Mesothelial cell of epicardium (in vitro differentiated cells): ENCODE measurements around the gene OBSCN. TPM values are rescaled to one million over a fixed set of nuclear protein-coding genes. Genes with fewer than 3 reads are reported as not detected.

Experiments used
- DNase-seq, 2 experiments: peaks; one replicate each; pipeline ENCODE4 v3.0.0; 2021; ENCODE audit warnings: low spot score in 2 of 2; ENCODE audit not compliant: unreplicated experiment in 2 of 2
- H3K27ac Mint-ChIP-seq: 2 replicates; pipeline ENCODE4 v1.8.0; 2021; ENCODE audit warnings: mixed read lengths
- H3K27me3 Mint-ChIP-seq: 2 replicates; pipeline ENCODE4 v1.8.0; 2021; ENCODE audit warnings: low read depth, mixed read lengths
- H3K36me3 Mint-ChIP-seq: 2 replicates; pipeline ENCODE4 v1.8.0; 2021; ENCODE audit warnings: mixed read lengths
- H3K4me1 Mint-ChIP-seq: 2 replicates; pipeline ENCODE4 v1.8.0; 2021; ENCODE audit warnings: mixed read lengths
- H3K4me3 Mint-ChIP-seq: 2 replicates; pipeline ENCODE4 v1.8.0; 2021; ENCODE audit warnings: mild to moderate bottlenecking, moderate library complexity, mixed read lengths
- H3K9me3 Mint-ChIP-seq: 2 replicates; pipeline ENCODE4 v1.8.0; 2021; ENCODE audit warnings: mixed read lengths
- total RNA-seq: library from RNA; stranded (reverse); gene quantifications from 3 replicates; pipeline ENCODE4 v1.2.1, GENCODE V29; 2021
- TF ChIP-seq, protein P1 (sequence below): fragments of 200-600 bp; sonication (generic); IDR thresholded peaks from one replicate; pipeline ENCODE4 v1.5.0; 2021; ENCODE audit warnings: antibody characterized with exemption; ENCODE audit not compliant: unreplicated experiment

The OBSCN gene
- total RNA-seq, 1 donor from 2014 or later = 113 TPM

- H3K4me3 Mint-ChIP-seq = no peak overlapping the region
- H3K9me3 Mint-ChIP-seq = no peaks in the 10 kb centered on the region
- H3K4me1 Mint-ChIP-seq = peaks cover 19% of the 10 kb centered on the region
- TF ChIP-seq, protein P1, sequence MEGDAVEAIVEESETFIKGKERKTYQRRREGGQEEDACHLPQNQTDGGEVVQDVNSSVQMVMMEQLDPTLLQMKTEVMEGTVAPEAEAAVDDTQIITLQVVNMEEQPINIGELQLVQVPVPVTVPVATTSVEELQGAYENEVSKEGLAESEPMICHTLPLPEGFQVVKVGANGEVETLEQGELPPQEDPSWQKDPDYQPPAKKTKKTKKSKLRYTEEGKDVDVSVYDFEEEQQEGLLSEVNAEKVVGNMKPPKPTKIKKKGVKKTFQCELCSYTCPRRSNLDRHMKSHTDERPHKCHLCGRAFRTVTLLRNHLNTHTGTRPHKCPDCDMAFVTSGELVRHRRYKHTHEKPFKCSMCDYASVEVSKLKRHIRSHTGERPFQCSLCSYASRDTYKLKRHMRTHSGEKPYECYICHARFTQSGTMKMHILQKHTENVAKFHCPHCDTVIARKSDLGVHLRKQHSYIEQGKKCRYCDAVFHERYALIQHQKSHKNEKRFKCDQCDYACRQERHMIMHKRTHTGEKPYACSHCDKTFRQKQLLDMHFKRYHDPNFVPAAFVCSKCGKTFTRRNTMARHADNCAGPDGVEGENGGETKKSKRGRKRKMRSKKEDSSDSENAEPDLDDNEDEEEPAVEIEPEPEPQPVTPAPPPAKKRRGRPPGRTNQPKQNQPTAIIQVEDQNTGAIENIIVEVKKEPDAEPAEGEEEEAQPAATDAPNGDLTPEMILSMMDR = no peak
- peaks cover 13% of the 10 kb centered on the region for H3K36me3 Mint-ChIP-seq
- no peak overlapping the region for H3K27ac Mint-ChIP-seq
- H3K27me3 Mint-ChIP-seq = no peaks in the 10 kb centered on the region
- DNase-seq = no peak
Observed at GRCh38 chr1:228400692-228401454, 193.0 kb downstream of the OBSCN start.

GRCh38 chr1:228401782-228402640, 194.2 kb downstream of the OBSCN start:
- Mint-ChIP-seq H3K27me3 (no peaks in the 10 kb centered on the region), H3K36me3 (peaks cover 8% of the 10 kb centered on the region), H3K9me3 (no peaks in the 10 kb centered on the region), H3K4me1 (peaks cover 19% of the 10 kb centered on the region), H3K4me3 (no peak overlapping the region), H3K27ac (no peak overlapping the region)
- TF ChIP-seq, protein P1 = no peak
- DNase-seq = no peak

DNA sequence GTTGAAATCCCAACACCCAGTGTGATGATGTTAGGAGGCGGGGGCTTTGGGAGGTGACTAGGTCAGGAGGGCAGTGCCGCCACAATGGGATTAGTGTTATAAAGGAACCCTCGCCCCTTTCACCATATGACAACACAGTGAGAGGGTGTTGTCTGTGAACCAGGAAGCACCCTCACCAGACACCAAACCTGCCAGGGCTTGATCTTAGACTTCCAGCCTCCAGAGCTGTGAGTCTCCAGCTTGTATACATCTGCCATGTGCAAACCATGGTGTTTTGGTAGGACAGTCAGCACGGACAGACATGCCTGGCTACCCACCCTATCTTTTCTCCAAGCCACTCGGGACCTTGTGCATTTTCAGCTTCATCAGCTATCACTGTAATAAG, 194.8 kb downstream of the OBSCN start:
- Mint-ChIP-seq H3K36me3 (peaks cover 6% of the 10 kb centered on the region), H3K4me3 (no peak overlapping the region), H3K27me3 (no peaks in the 10 kb centered on the region), H3K4me1 (peaks cover 23% of the 10 kb centered on the region), H3K9me3 (no peaks in the 10 kb centered on the region), H3K27ac (no peak overlapping the region)
- TF ChIP-seq, protein P1 = no peak
- no peak for DNase-seq

- DNase-seq = no peak
- Mint-ChIP-seq H3K4me1 (peaks cover 26% of the 10 kb centered on the region), H3K36me3 (peaks cover 5% of the 10 kb centered on the region), H3K27me3 (no peaks in the 10 kb centered on the region), H3K4me3 (no peak overlapping the region), H3K9me3 (no peaks in the 10 kb centered on the region), H3K27ac (no peak overlapping the region)
- TF ChIP-seq, protein P1 = no peak
Observed at GRCh38 chr1:228403231-228403631, 195.4 kb downstream of the OBSCN start.

- DNase-seq = no peak
- Mint-ChIP-seq H3K36me3 (peaks cover 5% of the 10 kb centered on the region), H3K9me3 (no peaks in the 10 kb centered on the region), H3K27me3 (no peaks in the 10 kb centered on the region), H3K4me3 (peak overlapping the region; percentile 90), H3K27ac (no peak overlapping the region), H3K4me1 (peaks cover 31% of the 10 kb centered on the region)
- TF ChIP-seq, protein P1 = no peak
Observed at GRCh38 chr1:228404107-228404720, 196.4 kb downstream of the OBSCN start.
